DND-41 (cell line): ENCODE data around the gene FAM53B.
A peak's percentile ranks its signal among the peaks of the same experiment; 100 is the strongest.

ENCODE experiments used
- ATAC-seq: fragments of 200-7000 bp; cut with Tn5 transposase; 3 replicates; pipeline ENCODE4 v1.9.1; 2021; ENCODE audit warnings: low read depth; ENCODE audit not compliant: insufficient read depth
- DNase-seq: peaks from one replicate; pipeline ENCODE4 v3.0.0-alpha.2; 2020
- H2AFZ ChIP-seq: 2 replicates; pipeline ENCODE4 v1.6.0; 2012; ENCODE audit warnings: low read depth, low read length
- H3K27ac ChIP-seq: 2 replicates; pipeline ENCODE4 v1.5.1; 2012; ENCODE audit warnings: low read length, inconsistent platforms
- H3K27me3 ChIP-seq: fragments of 200-600 bp; sonication (generic); 2 replicates; pipeline ENCODE4 v1.6.0; 2012; ENCODE audit warnings: low read length, mild to moderate bottlenecking, inconsistent platforms; ENCODE audit not compliant: insufficient read depth, poor library complexity
- H3K36me3 ChIP-seq: 2 replicates; pipeline ENCODE4 v1.5.1; 2012; ENCODE audit warnings: low read length, inconsistent platforms; ENCODE audit not compliant: insufficient read depth
- H3K4me1 ChIP-seq: 2 replicates; pipeline ENCODE4 v1.5.1; 2012; ENCODE audit warnings: mild to moderate bottlenecking, low read length; ENCODE audit not compliant: insufficient read depth
- H3K4me2 ChIP-seq: 2 replicates; pipeline ENCODE4 v1.6.0; 2012; ENCODE audit warnings: mild to moderate bottlenecking, moderate library complexity, low read length, inconsistent platforms; ENCODE audit not compliant: insufficient read depth
- H3K4me3 ChIP-seq, 2 experiments: fragments of 200-600 bp in 1 of 2; shearing (Covaris generic) in 1 of 2; 2 replicates each; pipeline ENCODE4 v1.5.1; 2012 to 2016; ENCODE audit warnings: inconsistent platforms in 2 of 2, low read length in 2 of 2, mild to moderate bottlenecking in 2 of 2, low read depth in 1 of 2, moderate library complexity in 1 of 2
- H3K79me2 ChIP-seq: 2 replicates; pipeline ENCODE4 v1.6.0; 2012; ENCODE audit warnings: low read length, inconsistent platforms; ENCODE audit not compliant: insufficient read depth
- H3K9ac ChIP-seq: 2 replicates; pipeline ENCODE4 v1.6.0; 2012; ENCODE audit warnings: low read depth, mild to moderate bottlenecking, inconsistent platforms, low read length, moderate library complexity
- H3K9me3 ChIP-seq: 2 replicates; pipeline ENCODE4 v1.5.1; 2012; ENCODE audit warnings: low read length, moderate library complexity, mild to moderate bottlenecking, inconsistent platforms; ENCODE audit not compliant: insufficient read depth, severe bottlenecking
- H4K20me1 ChIP-seq: 2 replicates; pipeline ENCODE4 v1.6.0; 2012; ENCODE audit warnings: low read length; ENCODE audit not compliant: insufficient read depth
- EZH2 ChIP-seq: IDR thresholded peaks from 3 replicates; pipeline ENCODE4 v1.6.1; 2012; ENCODE audit warnings: borderline replicate concordance, low read depth, mild to moderate bottlenecking, moderate library complexity, low read length, inconsistent platforms; ENCODE audit not compliant: severe bottlenecking
- TF ChIP-seq, protein P1 (sequence below): IDR thresholded peaks from 2 replicates; pipeline ENCODE4 v1.5.1; 2012; ENCODE audit warnings: borderline replicate concordance, low read length, moderate library complexity, mild to moderate bottlenecking; ENCODE audit not compliant: poor library complexity, severe bottlenecking; ENCODE audit errors: extremely low read depth

FAM53B gene

DNA sequence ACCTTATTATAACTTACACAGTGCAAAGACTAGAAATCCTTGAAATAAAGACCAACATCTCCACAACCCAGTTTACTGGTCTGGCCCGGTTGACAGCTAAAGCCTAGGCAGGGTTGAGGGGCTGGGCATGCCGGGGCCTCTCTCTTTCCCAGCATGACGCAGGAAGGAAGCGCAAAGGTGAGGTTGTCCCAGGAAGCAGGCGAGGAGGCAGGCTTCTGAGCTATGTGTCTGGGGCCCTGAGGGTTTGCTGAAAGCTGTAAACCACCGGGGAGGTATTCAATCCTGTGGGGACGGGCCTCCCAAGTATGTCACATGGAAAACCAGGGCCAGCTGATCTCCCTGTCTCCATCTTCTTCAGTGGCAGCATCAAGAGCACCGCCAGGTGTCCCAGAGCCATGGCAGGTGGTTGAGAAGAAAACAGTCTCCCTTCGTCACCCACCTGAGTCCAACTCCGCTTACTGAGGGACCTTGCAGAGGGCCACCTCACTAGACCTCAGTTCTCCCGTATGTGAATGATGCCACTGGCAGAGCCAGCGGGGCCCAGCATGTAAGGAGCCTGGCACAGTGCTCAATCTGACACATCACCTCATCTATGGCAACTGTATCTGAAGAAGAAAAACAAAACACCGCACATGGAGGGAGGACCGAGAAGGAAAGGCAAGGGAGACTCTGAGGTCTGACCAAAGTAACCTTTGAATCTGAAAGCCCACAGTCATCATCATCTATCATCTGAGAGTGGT is 49.5 kb downstream of the FAM53B start:
- ATAC-seq (no peak), DNase-seq (no peak)
- Histone ChIP-seq H3K27me3 (no peaks in the 10 kb centered on the region), H3K9ac (no peak overlapping the region), H4K20me1 (peaks cover 52% of the 10 kb centered on the region), H2AFZ (no peak overlapping the region), H3K9me3 (no peaks in the 10 kb centered on the region), H3K4me2 (no peak overlapping the region), H3K36me3 (peaks cover 96% of the 10 kb centered on the region), H3K27ac (peak overlapping the region; percentile 33), H3K4me1 (peaks cover 25% of the 10 kb centered on the region), H3K4me3 (no peak overlapping the region), H3K79me2 (peaks cover 95% of the 10 kb centered on the region)
- TF ChIP-seq EZH2 = no peak
- TF ChIP-seq, protein P1, sequence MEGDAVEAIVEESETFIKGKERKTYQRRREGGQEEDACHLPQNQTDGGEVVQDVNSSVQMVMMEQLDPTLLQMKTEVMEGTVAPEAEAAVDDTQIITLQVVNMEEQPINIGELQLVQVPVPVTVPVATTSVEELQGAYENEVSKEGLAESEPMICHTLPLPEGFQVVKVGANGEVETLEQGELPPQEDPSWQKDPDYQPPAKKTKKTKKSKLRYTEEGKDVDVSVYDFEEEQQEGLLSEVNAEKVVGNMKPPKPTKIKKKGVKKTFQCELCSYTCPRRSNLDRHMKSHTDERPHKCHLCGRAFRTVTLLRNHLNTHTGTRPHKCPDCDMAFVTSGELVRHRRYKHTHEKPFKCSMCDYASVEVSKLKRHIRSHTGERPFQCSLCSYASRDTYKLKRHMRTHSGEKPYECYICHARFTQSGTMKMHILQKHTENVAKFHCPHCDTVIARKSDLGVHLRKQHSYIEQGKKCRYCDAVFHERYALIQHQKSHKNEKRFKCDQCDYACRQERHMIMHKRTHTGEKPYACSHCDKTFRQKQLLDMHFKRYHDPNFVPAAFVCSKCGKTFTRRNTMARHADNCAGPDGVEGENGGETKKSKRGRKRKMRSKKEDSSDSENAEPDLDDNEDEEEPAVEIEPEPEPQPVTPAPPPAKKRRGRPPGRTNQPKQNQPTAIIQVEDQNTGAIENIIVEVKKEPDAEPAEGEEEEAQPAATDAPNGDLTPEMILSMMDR = no peak

DNA sequence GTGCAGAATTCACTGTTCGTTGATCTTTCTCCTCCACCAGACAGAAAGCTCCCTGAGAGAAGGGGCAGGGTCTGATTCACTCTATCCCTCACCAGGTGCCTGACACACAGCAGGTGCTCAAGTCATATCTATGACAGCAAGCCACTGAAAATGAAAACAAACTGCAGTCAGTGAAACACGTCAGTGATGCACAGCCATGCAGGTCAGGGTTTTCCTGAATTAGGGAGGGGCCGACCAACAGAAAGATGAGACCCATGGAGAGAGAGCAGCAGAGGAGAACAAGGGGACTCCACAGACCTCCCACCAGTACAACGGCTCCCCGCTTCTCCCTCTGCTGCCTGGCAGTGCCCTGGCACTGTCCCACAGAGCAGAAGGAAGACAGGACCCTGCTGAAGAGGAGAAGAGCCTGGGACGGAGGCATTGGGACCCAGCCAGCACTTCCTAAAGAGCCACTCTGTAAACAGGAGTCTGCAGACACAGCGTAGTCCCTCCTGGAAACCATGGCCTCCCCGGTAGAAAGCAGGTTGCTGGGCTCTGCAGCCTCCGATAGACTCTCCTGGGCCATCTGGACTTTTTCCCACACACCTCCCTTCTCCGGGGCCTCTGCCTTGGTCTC is 50.3 kb downstream of the FAM53B start:
- Histone ChIP-seq H4K20me1 (peaks cover 45% of the 10 kb centered on the region), H3K27ac (no peak overlapping the region), H3K36me3 (peaks cover 96% of the 10 kb centered on the region), H3K4me3 (no peak overlapping the region), H3K4me2 (no peak overlapping the region), H3K4me1 (peaks cover 32% of the 10 kb centered on the region), H3K9ac (no peak overlapping the region), H2AFZ (no peak overlapping the region), H3K79me2 (peaks cover 95% of the 10 kb centered on the region), H3K27me3 (no peaks in the 10 kb centered on the region), H3K9me3 (no peaks in the 10 kb centered on the region)
- TF ChIP-seq EZH2 = no peak
- ATAC-seq (no peak), DNase-seq (no peak)

DNA sequence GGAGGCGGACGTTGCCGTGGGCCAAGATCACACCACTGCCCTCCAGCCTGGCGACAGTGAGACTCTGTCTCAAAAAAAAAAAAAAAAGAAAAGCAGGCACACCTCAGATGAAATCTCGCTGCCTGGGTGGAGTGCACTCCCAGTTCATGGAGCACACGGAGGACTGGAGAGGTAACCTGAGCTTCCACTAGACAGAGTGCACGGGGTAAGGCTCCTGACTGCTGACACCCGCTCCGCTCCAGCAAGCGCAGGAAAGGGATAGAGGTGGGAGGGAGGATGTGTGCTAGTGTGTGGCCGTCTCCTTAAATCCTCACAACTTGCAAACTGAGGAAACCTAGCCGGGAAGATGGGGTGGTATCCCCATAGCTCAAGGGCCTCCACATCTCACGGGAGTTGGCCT is 50.8 kb downstream of the FAM53B start:
- peaks cover 36% of the 10 kb centered on the region for H3K4me1 ChIP-seq
- H2AFZ ChIP-seq = no peak overlapping the region
- H3K4me3 ChIP-seq = no peak overlapping the region
- H3K27ac ChIP-seq = no peak overlapping the region
- no peaks in the 10 kb centered on the region for H3K27me3 ChIP-seq
- no peak for ATAC-seq
- no peak for DNase-seq
- no peak for TF ChIP-seq EZH2
- TF ChIP-seq, protein P1 = no peak
- H4K20me1 ChIP-seq = peaks cover 40% of the 10 kb centered on the region
- H3K9ac ChIP-seq = no peak overlapping the region
- no peaks in the 10 kb centered on the region for H3K9me3 ChIP-seq
- peaks cover 96% of the 10 kb centered on the region for H3K36me3 ChIP-seq
- peaks cover 95% of the 10 kb centered on the region for H3K79me2 ChIP-seq
- no peak overlapping the region for H3K4me2 ChIP-seq

DNA sequence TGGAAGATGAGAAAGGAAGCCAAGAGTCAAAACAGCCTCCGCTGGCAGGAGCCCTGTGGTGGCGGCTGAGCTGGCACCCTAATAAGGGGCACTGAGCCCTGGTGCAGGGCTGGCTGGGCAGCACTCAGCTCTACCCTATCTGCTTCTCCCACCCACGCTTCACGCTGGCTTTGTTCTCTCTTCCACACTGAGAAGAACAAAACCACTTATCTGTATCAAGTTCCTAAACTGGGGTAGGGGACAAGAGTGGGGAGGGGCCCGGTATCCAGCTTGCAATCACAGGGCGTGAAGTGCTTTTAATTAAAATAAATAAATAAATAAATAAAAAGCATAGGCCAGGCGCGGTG is 52.1 kb downstream of the FAM53B start:
- Histone ChIP-seq H3K79me2 (peaks cover 95% of the 10 kb centered on the region), H3K4me3 (no peak overlapping the region), H3K9ac (no peak overlapping the region), H2AFZ (no peak overlapping the region), H3K36me3 (peaks cover 93% of the 10 kb centered on the region), H3K27ac (peak overlapping the region; percentile 59; the same call in 1 of the 2 replicates), H3K4me2 (no peak overlapping the region), H3K4me1 (peaks cover 49% of the 10 kb centered on the region), H3K27me3 (no peaks in the 10 kb centered on the region), H4K20me1 (peaks cover 28% of the 10 kb centered on the region), H3K9me3 (no peaks in the 10 kb centered on the region)
- ATAC-seq = no peak
- DNase-seq = no peak
- TF ChIP-seq, protein P1 = no peak
- no peak for TF ChIP-seq EZH2
